Type B pancreatic cell (in vitro differentiated cells): ENCODE results near the gene HOXB1. TPM values are rescaled to one million over a fixed set of nuclear protein-coding genes. Genes with fewer than 3 reads are reported as not detected.

Experiments
- DNase-seq: peaks from one replicate; pipeline ENCODE4 v3.0.0; 2021; ENCODE audit warnings: mixed read lengths; ENCODE audit not compliant: unreplicated experiment; ENCODE audit errors: extremely low spot score
- H3K27ac Mint-ChIP-seq: 2 replicates; pipeline ENCODE4 v1.8.0; 2021; ENCODE audit warnings: mild to moderate bottlenecking, mixed read lengths
- H3K27me3 Mint-ChIP-seq: 2 replicates; pipeline ENCODE4 v1.8.0; 2021; ENCODE audit warnings: mixed read lengths
- H3K36me3 Mint-ChIP-seq: 2 replicates; pipeline ENCODE4 v1.8.0; 2021; ENCODE audit warnings: mixed read lengths
- H3K4me1 Mint-ChIP-seq: one replicate; pipeline ENCODE4 v1.8.0; 2021; ENCODE audit warnings: mixed read lengths; ENCODE audit not compliant: unreplicated experiment
- H3K4me3 Mint-ChIP-seq: 2 replicates; pipeline ENCODE4 v1.8.0; 2021; ENCODE audit warnings: mild to moderate bottlenecking, mixed read lengths
- H3K9me3 Mint-ChIP-seq: 2 replicates; pipeline ENCODE4 v1.8.0; 2021; ENCODE audit warnings: mixed read lengths
- total RNA-seq: library from RNA; stranded (reverse); gene quantifications from 2 replicates; pipeline ENCODE4 v1.2.1, GENCODE V29; 2021; ENCODE audit warnings: low replicate concordance
- TF ChIP-seq, protein P1 (sequence below): fragments of 200-600 bp; sonication (generic); conservative IDR thresholded peaks from 2 replicates; pipeline ENCODE4 v1.5.0; 2021; ENCODE audit warnings: antibody characterized with exemption, mild to moderate bottlenecking

The HOXB1 gene
- total RNA-seq, 1 donor from 2014 or later, result 0.29 TPM

DNA sequence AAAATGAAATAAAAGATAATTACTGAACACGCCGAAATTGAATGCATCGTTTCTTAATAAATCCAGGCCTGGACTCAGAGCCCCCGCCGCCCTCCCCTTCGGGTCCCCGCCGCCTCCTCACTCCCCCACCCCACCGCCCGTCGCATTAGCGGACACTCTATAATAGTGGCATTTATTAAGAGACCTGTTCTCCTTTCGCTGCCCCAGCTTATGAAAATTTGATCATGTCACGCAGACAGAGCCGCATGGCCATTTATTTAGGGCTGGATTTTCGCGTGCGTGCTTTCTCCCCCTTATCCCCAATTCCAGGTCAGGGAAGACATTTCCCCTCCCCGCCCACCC is 20.4 kb upstream of the HOXB1 start:
- Mint-ChIP-seq H3K36me3 (peaks cover 20% of the 10 kb centered on the region), H3K27me3 (peaks cover 63% of the 10 kb centered on the region), H3K27ac (peak overlapping the region; percentile 94), H3K4me3 (peak overlapping the region; percentile 84), H3K4me1 (peaks cover 70% of the 10 kb centered on the region), H3K9me3 (no peaks in the 10 kb centered on the region)
- TF ChIP-seq, protein P1, sequence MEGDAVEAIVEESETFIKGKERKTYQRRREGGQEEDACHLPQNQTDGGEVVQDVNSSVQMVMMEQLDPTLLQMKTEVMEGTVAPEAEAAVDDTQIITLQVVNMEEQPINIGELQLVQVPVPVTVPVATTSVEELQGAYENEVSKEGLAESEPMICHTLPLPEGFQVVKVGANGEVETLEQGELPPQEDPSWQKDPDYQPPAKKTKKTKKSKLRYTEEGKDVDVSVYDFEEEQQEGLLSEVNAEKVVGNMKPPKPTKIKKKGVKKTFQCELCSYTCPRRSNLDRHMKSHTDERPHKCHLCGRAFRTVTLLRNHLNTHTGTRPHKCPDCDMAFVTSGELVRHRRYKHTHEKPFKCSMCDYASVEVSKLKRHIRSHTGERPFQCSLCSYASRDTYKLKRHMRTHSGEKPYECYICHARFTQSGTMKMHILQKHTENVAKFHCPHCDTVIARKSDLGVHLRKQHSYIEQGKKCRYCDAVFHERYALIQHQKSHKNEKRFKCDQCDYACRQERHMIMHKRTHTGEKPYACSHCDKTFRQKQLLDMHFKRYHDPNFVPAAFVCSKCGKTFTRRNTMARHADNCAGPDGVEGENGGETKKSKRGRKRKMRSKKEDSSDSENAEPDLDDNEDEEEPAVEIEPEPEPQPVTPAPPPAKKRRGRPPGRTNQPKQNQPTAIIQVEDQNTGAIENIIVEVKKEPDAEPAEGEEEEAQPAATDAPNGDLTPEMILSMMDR, result no peak
- no peak for DNase-seq

DNA sequence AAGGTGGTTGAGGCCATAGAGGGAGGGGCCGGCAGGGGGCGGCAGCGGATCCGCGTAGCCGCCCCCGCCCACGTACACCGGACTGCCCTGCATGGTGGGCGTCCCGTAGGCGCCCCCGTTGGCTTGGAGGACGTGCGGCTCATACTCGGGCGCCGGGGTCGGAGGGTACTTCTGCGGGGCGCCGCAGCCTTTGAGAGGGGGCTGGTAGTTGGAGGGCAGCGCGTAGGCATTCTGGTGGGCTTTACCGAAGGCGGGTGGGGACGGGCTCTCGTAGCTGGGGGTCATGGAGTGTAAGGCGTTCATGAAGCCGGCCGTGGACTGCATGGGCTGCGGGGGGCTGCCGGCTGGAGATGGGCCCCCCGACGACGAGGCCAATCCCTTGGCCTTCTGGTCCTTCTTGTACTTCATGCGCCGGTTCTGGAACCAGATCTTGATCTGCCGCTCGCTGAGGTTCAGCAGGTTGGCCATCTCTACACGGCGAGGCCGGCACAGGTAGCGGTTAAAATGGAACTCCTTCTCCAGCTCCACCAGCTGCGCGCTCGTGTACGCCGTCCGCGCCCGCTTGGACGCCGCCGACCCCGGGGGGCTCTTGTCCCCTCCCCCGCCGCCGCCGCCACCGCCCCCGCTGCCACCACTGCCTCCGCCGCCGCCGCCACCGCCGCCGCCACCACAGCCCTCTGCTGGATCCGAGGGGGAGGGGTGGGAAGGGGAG is 19.8 kb upstream of the HOXB1 start:
- H3K36me3 Mint-ChIP-seq, result peaks cover 20% of the 10 kb centered on the region

DNA sequence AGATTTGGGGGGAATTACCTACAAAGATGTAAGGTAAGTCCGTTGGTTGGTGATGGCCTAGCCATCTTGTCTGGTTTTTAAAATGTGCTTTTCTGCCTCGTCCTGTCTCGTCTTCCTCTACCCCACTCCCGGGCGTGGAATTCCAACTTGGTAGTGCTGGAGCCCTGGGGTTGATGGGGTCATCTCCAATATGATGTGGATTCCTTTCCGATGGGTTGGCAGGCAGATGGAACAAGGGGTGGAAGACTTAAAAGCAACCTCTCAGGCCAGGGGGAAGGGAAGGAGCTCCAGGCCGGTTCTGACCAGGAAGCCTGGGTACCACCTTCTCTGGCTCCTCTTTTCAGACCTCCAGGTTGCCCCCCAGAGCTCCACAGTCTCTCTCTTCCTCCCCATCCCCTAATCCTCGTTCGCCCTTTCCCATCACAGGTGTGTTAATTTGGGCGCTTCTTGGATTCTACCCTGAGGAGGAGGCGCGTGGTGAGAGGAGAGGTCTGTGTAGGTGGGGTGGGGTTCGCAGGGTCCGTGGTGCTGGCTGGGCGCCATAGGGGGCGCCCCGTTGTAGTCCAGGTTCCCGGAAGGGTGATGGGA is 19.2 kb upstream of the HOXB1 start:
- H3K27me3 Mint-ChIP-seq, result peaks cover 65% of the 10 kb centered on the region
- H3K4me1 Mint-ChIP-seq, result peaks cover 72% of the 10 kb centered on the region
- H3K36me3 Mint-ChIP-seq, result peaks cover 20% of the 10 kb centered on the region
- no peak for DNase-seq
- H3K4me3 Mint-ChIP-seq, result peak overlapping the region; percentile 84
- TF ChIP-seq, protein P1, result no peak
- H3K27ac Mint-ChIP-seq, result peak overlapping the region; percentile 89
- no peaks in the 10 kb centered on the region for H3K9me3 Mint-ChIP-seq

More for the DNA sequence above, 19.8 kb upstream of the HOXB1 start:
- TF ChIP-seq, protein P1, result peak; percentile 62
- DNase-seq, result no peak
- Mint-ChIP-seq H3K27me3 (peaks cover 64% of the 10 kb centered on the region), H3K4me3 (peak overlapping the region; percentile 84), H3K9me3 (no peaks in the 10 kb centered on the region), H3K27ac (peak overlapping the region; percentile 89), H3K4me1 (peaks cover 71% of the 10 kb centered on the region)

DNA sequence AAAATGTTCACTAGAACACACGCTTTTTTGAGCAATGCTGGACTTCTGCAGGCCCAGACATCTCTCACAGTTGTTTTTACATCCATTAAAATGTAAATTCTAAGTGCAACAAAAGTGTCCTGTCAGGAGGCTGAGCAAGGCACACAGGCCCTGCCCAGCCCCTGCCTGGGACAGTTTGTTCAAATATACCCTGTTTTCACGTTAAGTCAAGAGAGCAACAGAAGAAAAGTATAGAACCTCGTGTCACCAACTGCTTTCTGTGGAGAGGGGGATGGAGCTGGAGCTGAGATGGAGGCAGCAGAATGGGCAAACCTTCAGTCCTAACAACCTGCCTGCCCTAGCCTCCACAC is 18.4 kb upstream of the HOXB1 start:
- peaks cover 63% of the 10 kb centered on the region for H3K27me3 Mint-ChIP-seq
- peaks cover 75% of the 10 kb centered on the region for H3K4me1 Mint-ChIP-seq
- H3K36me3 Mint-ChIP-seq, result peaks cover 17% of the 10 kb centered on the region
- H3K27ac Mint-ChIP-seq, result peak overlapping the region; percentile 89
- TF ChIP-seq, protein P1, result no peak
- H3K9me3 Mint-ChIP-seq, result no peaks in the 10 kb centered on the region
- no peak for DNase-seq
- peak overlapping the region; percentile 84 for H3K4me3 Mint-ChIP-seq

DNA sequence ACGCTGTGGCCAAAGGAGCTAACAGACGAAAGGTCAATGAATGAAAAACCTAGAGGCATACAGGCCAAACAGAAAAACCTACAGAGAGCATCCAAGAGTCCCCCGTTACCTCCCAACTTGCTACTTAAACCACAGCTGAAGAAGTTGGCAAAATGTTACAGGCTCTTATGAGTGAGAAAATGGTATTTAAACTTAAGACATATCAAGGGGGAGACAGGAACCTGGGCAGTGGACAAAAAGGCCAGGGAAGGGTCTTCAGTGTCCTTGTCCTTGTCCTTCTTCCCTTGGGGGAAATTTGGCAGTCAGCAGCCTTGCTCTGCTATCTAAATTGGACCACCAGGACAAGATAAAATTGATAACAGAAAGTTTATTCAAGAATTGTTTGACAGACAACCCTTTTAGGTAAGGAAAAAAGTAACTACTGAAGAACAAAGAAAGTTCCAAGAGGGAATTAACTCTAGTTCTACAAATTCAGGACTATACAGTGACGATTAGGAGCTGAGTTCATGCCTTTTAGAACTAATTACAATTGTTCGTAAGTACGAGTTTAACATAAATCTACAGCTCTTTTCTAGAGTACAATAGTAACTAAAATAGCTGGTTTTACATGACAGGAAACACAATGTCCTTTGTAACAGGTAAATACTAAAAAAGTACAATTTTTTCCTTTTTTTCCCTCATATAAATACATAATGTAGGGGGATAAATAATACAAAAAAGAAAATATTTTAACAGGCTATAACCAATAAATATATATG is 17.9 kb upstream of the HOXB1 start:
- Mint-ChIP-seq H3K4me1 (peaks cover 71% of the 10 kb centered on the region), H3K27me3 (peaks cover 63% of the 10 kb centered on the region), H3K4me3 (peak overlapping the region; percentile 98), H3K36me3 (peaks cover 18% of the 10 kb centered on the region), H3K9me3 (no peaks in the 10 kb centered on the region), H3K27ac (peak overlapping the region; percentile 95)
- TF ChIP-seq, protein P1, result peak; percentile 41
- DNase-seq, result no peak
